GM23338 (cell line): ENCODE measurements around the gene MBD3L5. TPM values are rescaled to one million over a fixed set of nuclear protein-coding genes. Genes with fewer than 3 reads are reported as not detected.
"Not testable (repeated sequence)": the region's sequence is repeated elsewhere in the genome, so short reads cannot be mapped to it uniquely, and the experiment has no call there.

ENCODE experiments used
- ATAC-seq: fragments of 200-7000 bp; cut with Tn5 transposase; 3 replicates; pipeline ENCODE4 v1.9.1; 2020
- DNase-seq: peaks from one replicate; pipeline ENCODE4 v3.0.0-alpha.2; 2015; ENCODE audit warnings: low spot score
- H2AFZ ChIP-seq: fragments of 200-600 bp; sonication (generic); 2 replicates; pipeline ENCODE4 v1.8.0; 2016; ENCODE audit warnings: antibody characterized with exemption, mild to moderate bottlenecking, moderate library complexity
- H3F3A ChIP-seq: fragments of 200-600 bp; sonication (generic); replicated peaks from 2 replicates; pipeline ENCODE4 v1.8.0; 2017; ENCODE audit warnings: antibody characterized with exemption, mixed run types, low read depth
- H3K27ac ChIP-seq: fragments of 200-600 bp; sonication (generic); 2 replicates; pipeline ENCODE4 v1.6.1; 2016; ENCODE audit warnings: low read depth
- H3K27me3 ChIP-seq: fragments of 200-600 bp; sonication (generic); 2 replicates; pipeline ENCODE4 v1.8.0; 2016; ENCODE audit warnings: mild to moderate bottlenecking, mixed run types, moderate library complexity; ENCODE audit not compliant: insufficient read depth
- H3K36me3 ChIP-seq: fragments of 200-600 bp; sonication (generic); 2 replicates; pipeline ENCODE4 v1.8.0; 2016; ENCODE audit warnings: mild to moderate bottlenecking; ENCODE audit not compliant: insufficient read depth
- H3K4me1 ChIP-seq: fragments of 200-600 bp; sonication (generic); 2 replicates; pipeline ENCODE4 v1.8.0; 2016; ENCODE audit warnings: mild to moderate bottlenecking, moderate library complexity; ENCODE audit not compliant: insufficient read depth
- H3K4me2 ChIP-seq: fragments of 200-600 bp; sonication (generic); 2 replicates; pipeline ENCODE4 v1.7.1; 2017; ENCODE audit warnings: mixed run types
- H3K4me3 ChIP-seq: fragments of 200-600 bp; sonication (generic); 2 replicates; pipeline ENCODE4 v1.6.1; 2016; ENCODE audit warnings: mixed run types
- H3K79me2 ChIP-seq: fragments of 200-600 bp; sonication (generic); replicated peaks from 2 replicates; pipeline ENCODE4 v1.8.0; 2017; ENCODE audit warnings: mild to moderate bottlenecking; ENCODE audit not compliant: insufficient read depth
- H3K9me2 ChIP-seq: fragments of 200-600 bp; sonication (generic); 2 replicates; pipeline ENCODE4 v1.8.0; 2017; ENCODE audit not compliant: insufficient read depth
- H4K20me1 ChIP-seq: fragments of 200-600 bp; sonication (generic); replicated peaks from 2 replicates; pipeline ENCODE4 v1.8.0; 2017; ENCODE audit warnings: mild to moderate bottlenecking; ENCODE audit not compliant: insufficient read depth
- H3K27ac Mint-ChIP-seq: 2 replicates; pipeline ENCODE4 v1.8.0; 2020; ENCODE audit warnings: inconsistent platforms, mild to moderate bottlenecking, moderate library complexity, mixed read lengths
- H3K27me3 Mint-ChIP-seq: 3 replicates; pipeline ENCODE4 v1.8.0; 2022; ENCODE audit warnings: low read depth, mild to moderate bottlenecking, moderate library complexity, mixed read lengths, inconsistent platforms; ENCODE audit not compliant: insufficient read depth, poor library complexity
- H3K36me3 Mint-ChIP-seq: 3 replicates; pipeline ENCODE4 v1.8.0; 2021; ENCODE audit warnings: low read depth, mild to moderate bottlenecking, inconsistent platforms, moderate library complexity, mixed read lengths
- H3K4me1 Mint-ChIP-seq: 3 replicates; pipeline ENCODE4 v1.8.0; 2020; ENCODE audit warnings: mild to moderate bottlenecking, inconsistent platforms, mixed read lengths
- H3K4me3 Mint-ChIP-seq: 3 replicates; pipeline ENCODE4 v1.8.0; 2021; ENCODE audit warnings: moderate library complexity, mild to moderate bottlenecking, inconsistent platforms, mixed read lengths
- H3K9me3 Mint-ChIP-seq: 3 replicates; pipeline ENCODE4 v1.8.0; 2020; ENCODE audit warnings: moderate library complexity, mild to moderate bottlenecking, inconsistent platforms, mixed read lengths
- EZH2 ChIP-seq: fragments of 200-600 bp; sonication (generic); IDR thresholded peaks from one replicate; pipeline ENCODE4 v1.8.0; 2017; ENCODE audit warnings: antibody characterized with exemption, mild to moderate bottlenecking, low read depth; ENCODE audit not compliant: unreplicated experiment
- ZNF114 ChIP-seq: fragments of 250-450 bp; sonication (Bioruptor Pico); IDR thresholded peaks from 2 replicates; pipeline ENCODE4 v1.5.0; 2020; ENCODE audit warnings: mild to moderate bottlenecking, moderate library complexity
- ZNF462 ChIP-seq: fragments of 250-450 bp; sonication (Bioruptor Pico); IDR thresholded peaks from 2 replicates; pipeline ENCODE4 v1.5.0; 2020; ENCODE audit warnings: mild to moderate bottlenecking, moderate library complexity
- long read RNA-seq: library from polyadenylated mRNA; unstranded; transcript quantifications from one replicate; pipeline ENCODE4 v2.0.0, GENCODE V29; 2020; ENCODE audit not compliant: unreplicated experiment
- polyA plus RNA-seq: library from polyadenylated mRNA; unstranded; fragments of >200 nt; fragmentation: Nextera tagmentation; extraction: Ambion mirVana; gene quantifications from 2 replicates; pipeline ENCODE4 v1.2.1, GENCODE V29; 2016
- total RNA-seq: library from RNA; depleted of rRNA; stranded (reverse); fragments of >200 nt; shearing (Covaris generic); gene quantifications from 2 replicates; pipeline ENCODE4 v1.2.3, GENCODE V29; 2014; rRNA removed

Gene MBD3L5
- total RNA-seq (not detected in 2 replicates), polyA plus RNA-seq (not detected in 2 replicates)
- long read RNA-seq = 0 reads

DNA sequence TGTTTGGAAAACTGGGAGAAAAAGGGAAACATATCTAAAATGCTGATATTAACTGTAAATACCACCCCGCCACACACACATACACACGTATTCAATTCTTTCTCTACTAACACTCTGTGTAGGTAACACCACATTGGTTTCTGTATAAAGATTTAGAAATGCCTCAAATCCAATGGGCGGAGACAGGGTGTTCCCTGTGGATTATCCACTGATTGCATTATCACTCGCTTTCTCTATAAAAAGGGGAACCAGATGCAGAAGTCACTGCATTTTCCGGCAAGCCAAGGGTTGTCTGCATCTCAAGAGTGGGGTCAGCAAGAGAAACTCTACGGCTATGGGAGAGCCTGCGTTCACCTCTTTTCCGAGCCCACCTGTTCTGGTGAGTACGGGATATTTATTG lies at the start of gene MBD3L5:
Gene MBD3L5 (plus strand): TSS at position 301 of the 400 bp plus-strand sequence. CDS start 34 bp downstream, at position 335.
- H3K27me3 ChIP-seq, H3K36me3 ChIP-seq, H2AFZ ChIP-seq, H3F3A ChIP-seq, H3K9me2 ChIP-seq, H3K9me3 Mint-ChIP-seq, ATAC-seq, H3K4me3 Mint-ChIP-seq, H3K36me3 Mint-ChIP-seq, H3K27ac Mint-ChIP-seq, H3K4me1 Mint-ChIP-seq, H3K27me3 Mint-ChIP-seq, DNase-seq, H3K4me3 ChIP-seq, H3K4me1 ChIP-seq, H4K20me1 ChIP-seq, H3K4me2 ChIP-seq, H3K79me2 ChIP-seq, H3K27ac ChIP-seq: not testable (repeated sequence)

- Mint-ChIP-seq H3K36me3 (peaks cover 31% of the 10 kb centered on the region), H3K9me3 (peaks cover 92% of the 10 kb centered on the region)
These were observed 46.9 kb upstream of the MBD3L5 start for GRCh38 chr19:6983448-6983847.

More at GRCh38 chr19:6983448-6983847, 46.9 kb upstream of the MBD3L5 start:
- no peak overlapping the region for H3K4me3 ChIP-seq
- TF ChIP-seq ZNF462 (CRISPR knock-in tag) (no peak), ZNF114 (CRISPR knock-in tag) (no peak), EZH2 (no peak)
- H3K4me3 Mint-ChIP-seq = no peak overlapping the region
- H3K4me2 ChIP-seq = no peak overlapping the region
- H3K27ac Mint-ChIP-seq = no peak overlapping the region
- H3F3A ChIP-seq = no peaks in the 10 kb centered on the region
- no peaks in the 10 kb centered on the region for H3K4me1 ChIP-seq
- H3K36me3 ChIP-seq = no peaks in the 10 kb centered on the region; the same call in 1 of the 2 replicates
- DNase-seq = no peak
- H3K27me3 Mint-ChIP-seq = peaks cover 3% of the 10 kb centered on the region
- H3K4me1 Mint-ChIP-seq = no peaks in the 10 kb centered on the region
- H3K27ac ChIP-seq = no peak overlapping the region
- H3K9me2 ChIP-seq = no peaks in the 10 kb centered on the region
- H3K27me3 ChIP-seq = no peaks in the 10 kb centered on the region
- ATAC-seq = no peak
- no peak overlapping the region for H2AFZ ChIP-seq
- no peaks in the 10 kb centered on the region for H3K79me2 ChIP-seq
- H4K20me1 ChIP-seq = no peaks in the 10 kb centered on the region
